Neutrophil (primary cell): Measurements from ENCODE around the gene MDFIC.

Source experiments
- H3K27ac ChIP-seq: fragments of 200-600 bp; sonication (generic); 2 replicates; pipeline ENCODE4 v1.5.1; 2016; ENCODE audit warnings: mild to moderate bottlenecking, moderate library complexity
- H3K27me3 ChIP-seq: fragments of 200-600 bp; sonication (generic); 2 replicates; pipeline ENCODE4 v1.6.0; 2016; ENCODE audit warnings: mild to moderate bottlenecking
- H3K36me3 ChIP-seq: fragments of 200-600 bp; sonication (generic); 2 replicates; pipeline ENCODE4 v1.5.1; 2017
- H3K4me1 ChIP-seq, 2 experiments: fragments of 200-600 bp in 1 of 2; sonication (generic) in 1 of 2; 1 replicate in 1 of 2; 2 replicates in 1 of 2; pipeline versions ENCODE4 v1.5.1 to v1.6.1; 2013 to 2016; ENCODE audit warnings: low read depth in 1 of 2, low read length in 1 of 2, mild to moderate bottlenecking in 1 of 2, moderate library complexity in 1 of 2; ENCODE audit not compliant: control insufficient read depth in 1 of 2, insufficient read depth in 1 of 2
- H3K4me3 ChIP-seq, 2 experiments: fragments of 200-600 bp in 1 of 2; sonication (generic) in 1 of 2; 1 replicate in 1 of 2; 2 replicates in 1 of 2; pipeline ENCODE4 v1.5.1; 2013 to 2016; ENCODE audit warnings: low read depth in 1 of 2, low read length in 1 of 2, mild to moderate bottlenecking in 1 of 2, moderate library complexity in 1 of 2
- H3K9me3 ChIP-seq: fragments of 200-600 bp; sonication (generic); 2 replicates; pipeline ENCODE4 v1.5.1; 2016
- CTCF ChIP-seq: fragments of 200-600 bp; sonication (generic); IDR thresholded peaks from 2 replicates; pipeline ENCODE4 v1.5.1; 2016; ENCODE audit warnings: antibody characterized with exemption

Gene MDFIC

GRCh38 chr7:114919587-114919986 lies 2.3 kb upstream of the MDFIC start:
- Histone ChIP-seq H3K4me3 (no peak overlapping the region), H3K4me1 (peaks cover 10 to 20% of the 10 kb centered on the region in 2 experiments), H3K36me3 (no peaks in the 10 kb centered on the region), H3K27me3 (peaks cover 31% of the 10 kb centered on the region), H3K27ac (no peak overlapping the region), H3K9me3 (no peaks in the 10 kb centered on the region)
- no peak for TF ChIP-seq CTCF

GRCh38 chr7:114921631-114922025 lies 266 bp upstream of the MDFIC start:
- TF ChIP-seq CTCF: no peak

GRCh38 chr7:114922652-114923402 lies 933 bp downstream of the MDFIC start:
- no peaks in the 10 kb centered on the region for H3K36me3 ChIP-seq
- peaks cover 31% of the 10 kb centered on the region for H3K27me3 ChIP-seq
- H3K4me1 ChIP-seq: peaks cover 10 to 20% of the 10 kb centered on the region in 2 experiments
- H3K27ac ChIP-seq: no peak overlapping the region
- peak overlapping the region; percentile 60 to 67 for H3K4me3 ChIP-seq
- no peak for TF ChIP-seq CTCF
- no peaks in the 10 kb centered on the region for H3K9me3 ChIP-seq

More at GRCh38 chr7:114921631-114922025, 266 bp upstream of the MDFIC start:
- H3K27me3 ChIP-seq: peaks cover 31% of the 10 kb centered on the region
- H3K4me1 ChIP-seq: peaks cover 10 to 20% of the 10 kb centered on the region in 2 experiments
- no peak overlapping the region for H3K27ac ChIP-seq
- no peaks in the 10 kb centered on the region for H3K9me3 ChIP-seq
- no peaks in the 10 kb centered on the region for H3K36me3 ChIP-seq
- no peak overlapping the region for H3K4me3 ChIP-seq

GRCh38 chr7:114923403-114923713 lies 1.5 kb downstream of the MDFIC start:
- peaks cover 31% of the 10 kb centered on the region for H3K27me3 ChIP-seq
- peaks cover 10 to 20% of the 10 kb centered on the region in 2 experiments for H3K4me1 ChIP-seq
- no peaks in the 10 kb centered on the region for H3K9me3 ChIP-seq
- TF ChIP-seq CTCF: no peak
- no peak overlapping the region for H3K27ac ChIP-seq
- H3K36me3 ChIP-seq: no peaks in the 10 kb centered on the region
- peak overlapping the region; percentile 60 to 67 for H3K4me3 ChIP-seq

GRCh38 chr7:114924038-114924712 lies 2.3 kb downstream of the MDFIC start:
- no peak overlapping the region for H3K4me3 ChIP-seq
- no peaks in the 10 kb centered on the region for H3K9me3 ChIP-seq
- peaks cover 10 to 20% of the 10 kb centered on the region in 2 experiments for H3K4me1 ChIP-seq
- H3K36me3 ChIP-seq: no peaks in the 10 kb centered on the region
- peaks cover 31% of the 10 kb centered on the region for H3K27me3 ChIP-seq
- H3K27ac ChIP-seq: no peak overlapping the region
- TF ChIP-seq CTCF: no peak
